Activated T-helper 17 cell treated with anti-CD3 and anti-CD28 coated beads, Interleukin-2, amount 50 U/mL, for 72 hours (primary cell): ENCODE results near the gene INO80E. TPM values are rescaled to one million over a fixed set of nuclear protein-coding genes. Genes with fewer than 3 reads are reported as not detected.
"Not testable (repeated sequence)": the region's sequence is repeated elsewhere in the genome, so short reads cannot be mapped to it uniquely, and the experiment has no call there.

Experiments used
- ATAC-seq: fragments of 150-1000 bp; cut with Tn5 transposase; replicated peaks from 2 replicates; pipeline ENCODE4 v1.10.0; 2021; ENCODE audit warnings: mild to moderate bottlenecking, moderate library complexity
- H3K27ac Mint-ChIP-seq: one replicate; pipeline ENCODE4 v1.8.0; 2022; ENCODE audit warnings: mixed read lengths
- H3K27me3 Mint-ChIP-seq: one replicate; pipeline ENCODE4 v1.8.0; 2022; ENCODE audit warnings: mixed read lengths
- H3K36me3 Mint-ChIP-seq: one replicate; pipeline ENCODE4 v1.8.0; 2022; ENCODE audit warnings: low read depth, mild to moderate bottlenecking, mixed read lengths
- H3K4me1 Mint-ChIP-seq: one replicate; pipeline ENCODE4 v1.8.0; 2022; ENCODE audit warnings: mixed read lengths
- H3K4me3 Mint-ChIP-seq: one replicate; pipeline ENCODE4 v1.8.0; 2022; ENCODE audit warnings: mild to moderate bottlenecking, mixed read lengths
- H3K9me3 Mint-ChIP-seq: one replicate; pipeline ENCODE4 v1.8.0; 2022; ENCODE audit warnings: mixed read lengths
- total RNA-seq, 2 donors: library from RNA; stranded (reverse); gene quantifications; one replicate each; pipeline ENCODE4 v1.2.3, GENCODE V29; 2022

INO80E gene
- total RNA-seq, result 100 to 1,000 TPM in 1 of 2 donors, 10 to 100 TPM in 1; 77.9 to 116 TPM

- Mint-ChIP-seq H3K9me3 (no peaks in the 10 kb centered on the region), H3K36me3 (peaks cover 80% of the 10 kb centered on the region), H3K4me1 (peaks cover 24% of the 10 kb centered on the region), H3K27me3 (no peaks in the 10 kb centered on the region), H3K27ac (peak within 1 kb of the TSS; percentile 95), H3K4me3 (peak within 1 kb of the TSS; percentile 97)
- ATAC-seq, result peak; percentile 99
Observed at GRCh38 chr16:29995911-29996765, at the start of gene INO80E. Gene INO80E, plus strand, starts transcription at chr16:29996241. Its CDS starts 70 bp downstream, at chr16:29996311.

GRCh38 chr16:29947897-29948296 lies 48.1 kb upstream of the INO80E start:
- no peak for ATAC-seq
- Mint-ChIP-seq H3K4me3 (no peak overlapping the region), H3K36me3 (no peaks in the 10 kb centered on the region), H3K27me3 (no peaks in the 10 kb centered on the region), H3K27ac (no peak overlapping the region), H3K4me1 (peaks cover 5% of the 10 kb centered on the region), H3K9me3 (peaks cover 4% of the 10 kb centered on the region)

GRCh38 chr16:29950806-29951461 lies 45.1 kb upstream of the INO80E start:
- Mint-ChIP-seq H3K27me3 (no peaks in the 10 kb centered on the region), H3K4me3 (no peak overlapping the region), H3K4me1 (no peaks in the 10 kb centered on the region), H3K9me3 (peaks cover 4% of the 10 kb centered on the region), H3K27ac (no peak overlapping the region), H3K36me3 (no peaks in the 10 kb centered on the region)
- no peak for ATAC-seq

- ATAC-seq, result no peak
- Mint-ChIP-seq H3K9me3 (peaks cover 4% of the 10 kb centered on the region), H3K4me3 (no peak overlapping the region), H3K36me3 (no peaks in the 10 kb centered on the region), H3K27me3 (no peaks in the 10 kb centered on the region), H3K4me1 (no peaks in the 10 kb centered on the region), H3K27ac (no peak overlapping the region)
Observed at GRCh38 chr16:29951625-29952365, 44.2 kb upstream of the INO80E start.

GRCh38 chr16:29958756-29959155 lies 37.3 kb upstream of the INO80E start:
- Mint-ChIP-seq H3K27ac (no peak overlapping the region), H3K36me3 (peaks cover 7% of the 10 kb centered on the region), H3K27me3 (no peaks in the 10 kb centered on the region), H3K4me3 (no peak overlapping the region), H3K4me1 (peaks cover 17% of the 10 kb centered on the region), H3K9me3 (no peaks in the 10 kb centered on the region)
- ATAC-seq, result no peak

GRCh38 chr16:29959293-29959692 lies 36.7 kb upstream of the INO80E start:
- Mint-ChIP-seq H3K36me3 (peaks cover 10% of the 10 kb centered on the region), H3K4me1 (peaks cover 17% of the 10 kb centered on the region), H3K27ac (no peak overlapping the region), H3K27me3 (no peaks in the 10 kb centered on the region), H3K9me3 (no peaks in the 10 kb centered on the region), H3K4me3 (no peak overlapping the region)
- ATAC-seq, result no peak

- Mint-ChIP-seq H3K4me1 (peaks cover 17% of the 10 kb centered on the region), H3K36me3 (peaks cover 10% of the 10 kb centered on the region)
- not testable (repeated sequence) for ATAC-seq, H3K4me3 Mint-ChIP-seq, H3K27me3 Mint-ChIP-seq, H3K27ac Mint-ChIP-seq, H3K9me3 Mint-ChIP-seq
Observed at GRCh38 chr16:29959821-29960220, 36.2 kb upstream of the INO80E start.

GRCh38 chr16:29961127-29961478 lies 34.9 kb upstream of the INO80E start:
- Mint-ChIP-seq H3K4me1 (peaks cover 17% of the 10 kb centered on the region), H3K36me3 (peaks cover 10% of the 10 kb centered on the region), H3K9me3 (no peaks in the 10 kb centered on the region), H3K27ac (peak overlapping the region; percentile 85), H3K27me3 (no peaks in the 10 kb centered on the region), H3K4me3 (peak overlapping the region; percentile 92)
- no peak for ATAC-seq

GRCh38 chr16:29961479-29962343 lies 34.3 kb upstream of the INO80E start, which contains the start of gene TMEM219:
Gene TMEM219, plus strand, starts transcription at chr16:29962079. Its CDS starts 1,065 bp downstream, at chr16:29963144.
- peaks cover 10% of the 10 kb centered on the region for H3K36me3 Mint-ChIP-seq

GRCh38 chr16:29962344-29962994 lies 33.6 kb upstream of the INO80E start:
- Mint-ChIP-seq H3K4me1 (peaks cover 17% of the 10 kb centered on the region), H3K27me3 (no peaks in the 10 kb centered on the region), H3K27ac (peak overlapping the region; percentile 88), H3K4me3 (peak overlapping the region; percentile 92), H3K36me3 (peaks cover 14% of the 10 kb centered on the region), H3K9me3 (no peaks in the 10 kb centered on the region)
- ATAC-seq, result no peak

More at GRCh38 chr16:29961479-29962343, 34.3 kb upstream of the INO80E start, which contains the start of gene TMEM219:
- Mint-ChIP-seq H3K27ac (peak within 1 kb of the TSS; percentile 88), H3K27me3 (no peaks in the 10 kb centered on the region), H3K4me3 (peak within 1 kb of the TSS; percentile 92), H3K9me3 (no peaks in the 10 kb centered on the region), H3K4me1 (peaks cover 17% of the 10 kb centered on the region)
- peak; percentile 93 for ATAC-seq

GRCh38 chr16:29963021-29963743 lies 32.9 kb upstream of the INO80E start:
- peaks cover 21% of the 10 kb centered on the region for H3K36me3 Mint-ChIP-seq
- peak overlapping the region; percentile 88 for H3K27ac Mint-ChIP-seq
- peaks cover 17% of the 10 kb centered on the region for H3K4me1 Mint-ChIP-seq
- no peak for ATAC-seq
- H3K9me3 Mint-ChIP-seq, result no peaks in the 10 kb centered on the region
- no peaks in the 10 kb centered on the region for H3K27me3 Mint-ChIP-seq
- H3K4me3 Mint-ChIP-seq, result peak overlapping the region; percentile 92

GRCh38 chr16:29968205-29968604 lies 27.8 kb upstream of the INO80E start:
- no peak for ATAC-seq
- peaks cover 8% of the 10 kb centered on the region for H3K4me1 Mint-ChIP-seq
- no peak overlapping the region for H3K4me3 Mint-ChIP-seq
- H3K27me3 Mint-ChIP-seq, result no peaks in the 10 kb centered on the region
- H3K9me3 Mint-ChIP-seq, result no peaks in the 10 kb centered on the region
- peak overlapping the region; percentile 68 for H3K27ac Mint-ChIP-seq
- H3K36me3 Mint-ChIP-seq, result peaks cover 39% of the 10 kb centered on the region

- H3K9me3 Mint-ChIP-seq, result no peaks in the 10 kb centered on the region
- H3K27ac Mint-ChIP-seq, result no peak overlapping the region
- no peak overlapping the region for H3K4me3 Mint-ChIP-seq
- no peak for ATAC-seq
- H3K4me1 Mint-ChIP-seq, result peaks cover 27% of the 10 kb centered on the region
- peaks cover 47% of the 10 kb centered on the region for H3K36me3 Mint-ChIP-seq
- no peaks in the 10 kb centered on the region for H3K27me3 Mint-ChIP-seq
Observed at GRCh38 chr16:29971304-29971703, 24.7 kb upstream of the INO80E start.
